GM18502 (cell line): Measurements from ENCODE around the gene PEAK1.

Source experiments
- ATAC-seq: cut with Tn5 transposase; IDR thresholded peaks from one replicate; pipeline ENCODE4 v1.9.1; 2021; ENCODE audit warnings: mild to moderate bottlenecking; ENCODE audit not compliant: unreplicated experiment, poor library complexity

Gene PEAK1

GRCh38 chr15:77107531-77108355 is 312.2 kb downstream of the PEAK1 start:
- ATAC-seq = no peak

- ATAC-seq = no peak
These were observed 312.8 kb downstream of the PEAK1 start for GRCh38 chr15:77107068-77107467.

GRCh38 chr15:77104155-77104554 is 315.7 kb downstream of the PEAK1 start:
- ATAC-seq = no peak

GRCh38 chr15:77099741-77100463 is 320.0 kb downstream of the PEAK1 start:
- no peak for ATAC-seq

- ATAC-seq = no peak
These were observed 321.3 kb downstream of the PEAK1 start for GRCh38 chr15:77098572-77098971.

- ATAC-seq = no peak
These were observed 322.0 kb downstream of the PEAK1 start for GRCh38 chr15:77097921-77098320.

GRCh38 chr15:77097248-77097721 is 322.6 kb downstream of the PEAK1 start:
- ATAC-seq = no peak

GRCh38 chr15:77096541-77096940 is 323.4 kb downstream of the PEAK1 start:
- ATAC-seq = no peak

GRCh38 chr15:77096138-77096537 is 323.8 kb downstream of the PEAK1 start:
- no peak for ATAC-seq

GRCh38 chr15:77094397-77095030 is 325.4 kb downstream of the PEAK1 start:
- ATAC-seq = no peak

GRCh38 chr15:77093436-77093835 is 326.5 kb downstream of the PEAK1 start:
- no peak for ATAC-seq

GRCh38 chr15:77091097-77091496 is 328.8 kb downstream of the PEAK1 start:
- no peak for ATAC-seq

- no peak for ATAC-seq
These were observed 332.7 kb downstream of the PEAK1 start for GRCh38 chr15:77087213-77087612.

- no peak for ATAC-seq
These were observed 334.6 kb downstream of the PEAK1 start for GRCh38 chr15:77085297-77085696.

GRCh38 chr15:77084436-77084835 is 335.5 kb downstream of the PEAK1 start:
- ATAC-seq = no peak

- peak; percentile 89 for ATAC-seq
These were observed 336.3 kb downstream of the PEAK1 start for GRCh38 chr15:77083381-77084160.

GRCh38 chr15:77081971-77082370 is 337.9 kb downstream of the PEAK1 start:
- no peak for ATAC-seq

GRCh38 chr15:77076323-77076915 is 343.5 kb downstream of the PEAK1 start:
- ATAC-seq = no peak

- no peak for ATAC-seq
These were observed 344.4 kb downstream of the PEAK1 start for GRCh38 chr15:77075528-77075927.

GRCh38 chr15:77074350-77074749 is 345.6 kb downstream of the PEAK1 start:
- no peak for ATAC-seq
